Smooth muscle cell (in vitro differentiated cells): ENCODE measurements around the gene PRDX6. TPM values are rescaled to one million over a fixed set of nuclear protein-coding genes. Genes with fewer than 3 reads are reported as not detected.

Experiments used
- DNase-seq: peaks from one replicate; lab custom pipeline; 2025; ENCODE audit not compliant: unreplicated experiment; lab: John Stamatoyannopoulos, UW
- H2AFZ ChIP-seq: fragments of 200-600 bp; sonication (generic); 2 replicates; pipeline ENCODE4 v1.6.0; 2016; ENCODE audit warnings: antibody characterized with exemption, low read depth, mild to moderate bottlenecking
- H3F3A ChIP-seq: fragments of 200-600 bp; sonication (generic); 2 replicates; pipeline ENCODE4 v1.6.0; 2017; ENCODE audit warnings: antibody characterized with exemption, low read depth
- H3K27ac ChIP-seq: fragments of 200-600 bp; sonication (generic); 2 replicates; pipeline ENCODE4 v1.5.1; 2016; ENCODE audit warnings: low read depth, mild to moderate bottlenecking
- H3K27me3 ChIP-seq: fragments of 200-600 bp; sonication (generic); 2 replicates; pipeline ENCODE4 v1.6.1; 2016; ENCODE audit warnings: low read depth, mild to moderate bottlenecking
- H3K36me3 ChIP-seq: fragments of 200-600 bp; sonication (generic); 2 replicates; pipeline ENCODE4 v1.5.1; 2016; ENCODE audit warnings: low read depth
- H3K4me1 ChIP-seq: fragments of 200-600 bp; sonication (generic); 2 replicates; pipeline ENCODE4 v1.5.1; 2016; ENCODE audit warnings: low read depth
- H3K4me2 ChIP-seq: fragments of 200-600 bp; sonication (generic); 2 replicates; pipeline ENCODE4 v1.6.0; 2016; ENCODE audit warnings: mild to moderate bottlenecking
- H3K4me3 ChIP-seq: fragments of 200-600 bp; sonication (generic); 2 replicates; pipeline ENCODE4 v1.5.1; 2016; ENCODE audit warnings: mild to moderate bottlenecking
- H3K79me2 ChIP-seq: fragments of 200-600 bp; sonication (generic); 2 replicates; pipeline ENCODE4 v1.6.0; 2016; ENCODE audit warnings: low read depth, mild to moderate bottlenecking
- H3K9ac ChIP-seq: fragments of 200-600 bp; sonication (generic); 2 replicates; pipeline ENCODE4 v1.6.0; 2016; ENCODE audit warnings: low read depth
- H3K9me3 ChIP-seq: fragments of 200-600 bp; sonication (generic); replicated peaks from 2 replicates; pipeline ENCODE4 v1.5.1; 2016; ENCODE audit warnings: low read depth
- H4K20me1 ChIP-seq: fragments of 200-600 bp; sonication (generic); 2 replicates; pipeline ENCODE4 v1.6.0; 2016; ENCODE audit warnings: low read depth
- CTCF ChIP-seq: fragments of 200-600 bp; sonication (generic); IDR thresholded peaks from 2 replicates; pipeline ENCODE4 v1.5.1; 2017; ENCODE audit warnings: borderline replicate concordance, mild to moderate bottlenecking, antibody characterized with exemption; ENCODE audit not compliant: insufficient read depth, poor library complexity, severe bottlenecking
- WGBS: methylation state at CpG from one replicate; pipeline ENCODE4 v1.1.7; 2016; ENCODE audit warnings: low lambda C conversion rate; 5-methylcytosine and 5-hydroxymethylcytosine counted together
- polyA plus RNA-seq: library from polyadenylated mRNA; unstranded; fragments of >200 nt; fragmentation: Nextera tagmentation; extraction: Ambion mirVana; gene quantifications from 2 replicates; pipeline ENCODE4 v1.2.1, GENCODE V29; 2016
- total RNA-seq: library from RNA; depleted of rRNA; stranded (reverse); fragments of >200 nt; gene quantifications from 2 replicates; pipeline ENCODE4 v1.2.3, GENCODE V29; 2014

PRDX6 gene
- total and polyA plus RNA-seq, 2 experiments from 2014 or later, result 484 to 689 TPM

- DNase-seq, result no peak
- Histone ChIP-seq H3K27me3 (no peaks in the 10 kb centered on the region), H3K79me2 (no peaks in the 10 kb centered on the region), H3F3A (no peaks in the 10 kb centered on the region), H3K4me3 (no peak overlapping the region), H3K27ac (no peak overlapping the region), H3K36me3 (no peaks in the 10 kb centered on the region), H3K4me1 (no peaks in the 10 kb centered on the region), H2AFZ (no peak overlapping the region), H3K9me3 (no peaks in the 10 kb centered on the region), H3K4me2 (no peak overlapping the region), H3K9ac (no peak overlapping the region), H4K20me1 (no peaks in the 10 kb centered on the region)
- 78% methylated on average over 8 of the region's 8 CpGs for WGBS
- no peak for TF ChIP-seq CTCF
These were observed 18.6 kb downstream of the PRDX6 start for GRCh38 chr1:173495609-173496267.

- TF ChIP-seq CTCF, result no peak
- H3K27me3 ChIP-seq, result no peaks in the 10 kb centered on the region
- H3K4me2 ChIP-seq, result no peak overlapping the region
- H3K4me3 ChIP-seq, result no peak overlapping the region
- no peaks in the 10 kb centered on the region for H3K36me3 ChIP-seq
- H3K79me2 ChIP-seq, result no peaks in the 10 kb centered on the region
- no peak overlapping the region for H3K9ac ChIP-seq
- WGBS, result 82% methylated on average over 2 of the region's 2 CpGs
- no peaks in the 10 kb centered on the region for H3K9me3 ChIP-seq
- H3F3A ChIP-seq, result no peaks in the 10 kb centered on the region
- H3K4me1 ChIP-seq, result no peaks in the 10 kb centered on the region
- no peaks in the 10 kb centered on the region for H4K20me1 ChIP-seq
- no peak overlapping the region for H2AFZ ChIP-seq
- DNase-seq, result no peak
- no peak overlapping the region for H3K27ac ChIP-seq
These were observed 19.7 kb downstream of the PRDX6 start for GRCh38 chr1:173496757-173497320.

GRCh38 chr1:173499729-173500128, 22.6 kb downstream of the PRDX6 start:
- H3K9ac ChIP-seq, result no peak overlapping the region
- no peak overlapping the region for H3K4me2 ChIP-seq
- no peak overlapping the region for H3K27ac ChIP-seq
- no peaks in the 10 kb centered on the region for H3K9me3 ChIP-seq
- H4K20me1 ChIP-seq, result no peaks in the 10 kb centered on the region
- no peaks in the 10 kb centered on the region for H3K27me3 ChIP-seq
- H3K4me1 ChIP-seq, result no peaks in the 10 kb centered on the region
- H3F3A ChIP-seq, result no peaks in the 10 kb centered on the region
- no peak for TF ChIP-seq CTCF
- H3K4me3 ChIP-seq, result no peak overlapping the region
- no peaks in the 10 kb centered on the region for H3K36me3 ChIP-seq
- no peak overlapping the region for H2AFZ ChIP-seq
- DNase-seq, result no peak
- H3K79me2 ChIP-seq, result no peaks in the 10 kb centered on the region
- WGBS, result 84% methylated on average over 4 of the region's 4 CpGs

GRCh38 chr1:173502104-173502503, 25.0 kb downstream of the PRDX6 start:
- no peak for DNase-seq
- Histone ChIP-seq H3F3A (no peaks in the 10 kb centered on the region), H3K9ac (no peak overlapping the region), H3K27me3 (no peaks in the 10 kb centered on the region), H3K4me1 (peaks cover 4% of the 10 kb centered on the region), H4K20me1 (no peaks in the 10 kb centered on the region), H2AFZ (no peak overlapping the region), H3K9me3 (no peaks in the 10 kb centered on the region), H3K79me2 (no peaks in the 10 kb centered on the region), H3K4me3 (no peak overlapping the region), H3K4me2 (no peak overlapping the region), H3K36me3 (no peaks in the 10 kb centered on the region), H3K27ac (no peak overlapping the region)
- TF ChIP-seq CTCF, result no peak
- WGBS, result 89% methylated on average over 1 of the region's 1 CpG
